Suprapubic skin (tissue), 4 donors: ENCODE results near the gene PRM2. TPM values are rescaled to one million over a fixed set of nuclear protein-coding genes. Genes with fewer than 3 reads are reported as not detected.

Source experiments
- DNase-seq, 2 donors: peaks; one replicate each; pipeline ENCODE4 v3.0.0-alpha.2; 2019; ENCODE audit warnings: low spot score in 2 of 2
- H3K27ac ChIP-seq: fragments of 200-600 bp; sonication (generic); one replicate; pipeline ENCODE4 v1.5.1; 2019
- H3K27me3 ChIP-seq: fragments of 200-600 bp; sonication (generic); one replicate; pipeline ENCODE4 v1.5.1; 2019
- H3K36me3 ChIP-seq: fragments of 200-600 bp; sonication (generic); one replicate; pipeline ENCODE4 v1.5.1; 2019
- H3K4me1 ChIP-seq: fragments of 200-600 bp; sonication (generic); one replicate; pipeline ENCODE4 v1.5.1; 2019
- H3K4me3 ChIP-seq: fragments of 200-600 bp; sonication (generic); one replicate; pipeline ENCODE4 v1.5.1; 2019; ENCODE audit warnings: mild to moderate bottlenecking
- H3K9me3 ChIP-seq: fragments of 200-600 bp; sonication (generic); one replicate; pipeline ENCODE4 v1.5.1; 2019
- EP300 ChIP-seq: sonication (generic); formaldehyde crosslinking; IDR thresholded peaks from one replicate; pipeline ENCODE4 v1.6.1; 2017; ENCODE audit warnings: antibody characterized with exemption
- POLR2A ChIP-seq, 2 donors: fragments of 450-650 bp; IDR thresholded peaks; one replicate each; pipeline ENCODE4 v1.6.1; 2017; ENCODE audit warnings: antibody characterized with exemption in 2 of 2, mild to moderate bottlenecking in 2 of 2, moderate library complexity in 2 of 2
- POLR2AphosphoS5 ChIP-seq, 3 donors: sonication (generic); formaldehyde crosslinking; IDR thresholded peaks; one replicate each; pipeline ENCODE4 v1.6.1; 2017; ENCODE audit warnings: antibody characterized with exemption in 3 of 3
- WGBS: methylation state at CpG from one replicate; pipeline ENCODE4 v1.1.5; 2018; 5-methylcytosine and 5-hydroxymethylcytosine counted together
- total RNA-seq, 4 donors: library from RNA; depleted of rRNA; stranded (reverse); fragments of >200 nt; gene quantifications; one replicate each; pipeline ENCODE4 v1.1.0, GENCODE V29; 2016
- TF ChIP-seq, protein P1 (sequence below), 2 donors: fragments of 200-600 bp in 1 of 2; fragments of 450-650 bp in 1 of 2; sonication (generic) in 1 of 2; IDR thresholded peaks; one replicate each; pipeline ENCODE4 v1.5.1; 2016 to 2019; ENCODE audit warnings: antibody characterized with exemption in 2 of 2, mild to moderate bottlenecking in 1 of 2, moderate library complexity in 1 of 2

The PRM2 gene
- total RNA-seq, 4 donors from 2014 or later, result not detected

DNA sequence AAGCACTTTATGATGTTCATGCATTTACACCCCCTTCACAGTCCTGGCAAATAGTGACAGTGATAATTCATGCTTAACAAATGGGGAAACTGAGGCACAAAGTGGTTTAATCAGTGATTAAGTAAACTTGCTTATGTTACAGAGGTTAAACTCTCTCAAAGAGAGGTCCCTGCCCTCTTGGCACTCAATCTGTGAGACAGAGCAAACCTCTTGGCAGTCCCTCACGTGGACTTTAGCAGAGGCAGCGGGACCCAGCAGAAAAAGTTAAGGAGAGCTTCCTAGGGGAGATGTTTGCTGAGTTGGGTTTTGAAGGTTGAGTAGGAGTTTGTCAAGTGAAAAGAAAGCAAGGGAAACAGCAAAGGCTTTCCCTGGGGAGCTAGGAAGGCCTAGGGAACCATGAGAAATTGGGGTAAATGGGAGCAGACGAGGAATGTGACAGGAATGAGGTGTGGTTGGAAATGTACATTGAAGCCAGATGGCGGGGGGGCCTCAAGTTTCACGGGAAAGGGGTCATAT is 31.0 kb downstream of the PRM2 start:
- no peak overlapping the region for H3K4me3 ChIP-seq
- DNase-seq, result no peak
- no peak overlapping the region for H3K27ac ChIP-seq
- WGBS, result 85% methylated on average over 5 of the region's 5 CpGs
- no peaks in the 10 kb centered on the region for H3K27me3 ChIP-seq
- TF ChIP-seq, protein P1, sequence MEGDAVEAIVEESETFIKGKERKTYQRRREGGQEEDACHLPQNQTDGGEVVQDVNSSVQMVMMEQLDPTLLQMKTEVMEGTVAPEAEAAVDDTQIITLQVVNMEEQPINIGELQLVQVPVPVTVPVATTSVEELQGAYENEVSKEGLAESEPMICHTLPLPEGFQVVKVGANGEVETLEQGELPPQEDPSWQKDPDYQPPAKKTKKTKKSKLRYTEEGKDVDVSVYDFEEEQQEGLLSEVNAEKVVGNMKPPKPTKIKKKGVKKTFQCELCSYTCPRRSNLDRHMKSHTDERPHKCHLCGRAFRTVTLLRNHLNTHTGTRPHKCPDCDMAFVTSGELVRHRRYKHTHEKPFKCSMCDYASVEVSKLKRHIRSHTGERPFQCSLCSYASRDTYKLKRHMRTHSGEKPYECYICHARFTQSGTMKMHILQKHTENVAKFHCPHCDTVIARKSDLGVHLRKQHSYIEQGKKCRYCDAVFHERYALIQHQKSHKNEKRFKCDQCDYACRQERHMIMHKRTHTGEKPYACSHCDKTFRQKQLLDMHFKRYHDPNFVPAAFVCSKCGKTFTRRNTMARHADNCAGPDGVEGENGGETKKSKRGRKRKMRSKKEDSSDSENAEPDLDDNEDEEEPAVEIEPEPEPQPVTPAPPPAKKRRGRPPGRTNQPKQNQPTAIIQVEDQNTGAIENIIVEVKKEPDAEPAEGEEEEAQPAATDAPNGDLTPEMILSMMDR (IDR thresholded peaks at IDR 0.05), result no peak
- TF ChIP-seq EP300, result no peak
- no peak for TF ChIP-seq POLR2A (IDR thresholded peaks at IDR 0.05)
- no peak for TF ChIP-seq POLR2AphosphoS5 (IDR thresholded peaks at IDR 0.05)
- no peaks in the 10 kb centered on the region for H3K9me3 ChIP-seq
- no peaks in the 10 kb centered on the region for H3K36me3 ChIP-seq
- H3K4me1 ChIP-seq, result no peaks in the 10 kb centered on the region

GRCh38 chr16:11242658-11243057 is 33.6 kb downstream of the PRM2 start:
- no peak overlapping the region for H3K4me3 ChIP-seq
- no peaks in the 10 kb centered on the region for H3K9me3 ChIP-seq
- H3K27ac ChIP-seq, result no peak overlapping the region
- whole genome bisulfite sequencing, result 83% methylated on average over 12 of the region's 12 CpGs
- DNase-seq, result no peak
- TF ChIP-seq POLR2AphosphoS5 (IDR thresholded peaks at IDR 0.05) (no peak), EP300 (no peak), POLR2A (IDR thresholded peaks at IDR 0.05) (no peak)
- TF ChIP-seq, protein P1 (IDR thresholded peaks at IDR 0.05), result no peak
- H3K27me3 ChIP-seq, result no peaks in the 10 kb centered on the region
- no peaks in the 10 kb centered on the region for H3K36me3 ChIP-seq
- no peaks in the 10 kb centered on the region for H3K4me1 ChIP-seq

- TF ChIP-seq EP300 (no peak), POLR2A (IDR thresholded peaks at IDR 0.05) (no peak), POLR2AphosphoS5 (IDR thresholded peaks at IDR 0.05) (no peak)
- TF ChIP-seq, protein P1 (IDR thresholded peaks at IDR 0.05), result no peak
These were observed 34.6 kb downstream of the PRM2 start for GRCh38 chr16:11241480-11242204.

DNA sequence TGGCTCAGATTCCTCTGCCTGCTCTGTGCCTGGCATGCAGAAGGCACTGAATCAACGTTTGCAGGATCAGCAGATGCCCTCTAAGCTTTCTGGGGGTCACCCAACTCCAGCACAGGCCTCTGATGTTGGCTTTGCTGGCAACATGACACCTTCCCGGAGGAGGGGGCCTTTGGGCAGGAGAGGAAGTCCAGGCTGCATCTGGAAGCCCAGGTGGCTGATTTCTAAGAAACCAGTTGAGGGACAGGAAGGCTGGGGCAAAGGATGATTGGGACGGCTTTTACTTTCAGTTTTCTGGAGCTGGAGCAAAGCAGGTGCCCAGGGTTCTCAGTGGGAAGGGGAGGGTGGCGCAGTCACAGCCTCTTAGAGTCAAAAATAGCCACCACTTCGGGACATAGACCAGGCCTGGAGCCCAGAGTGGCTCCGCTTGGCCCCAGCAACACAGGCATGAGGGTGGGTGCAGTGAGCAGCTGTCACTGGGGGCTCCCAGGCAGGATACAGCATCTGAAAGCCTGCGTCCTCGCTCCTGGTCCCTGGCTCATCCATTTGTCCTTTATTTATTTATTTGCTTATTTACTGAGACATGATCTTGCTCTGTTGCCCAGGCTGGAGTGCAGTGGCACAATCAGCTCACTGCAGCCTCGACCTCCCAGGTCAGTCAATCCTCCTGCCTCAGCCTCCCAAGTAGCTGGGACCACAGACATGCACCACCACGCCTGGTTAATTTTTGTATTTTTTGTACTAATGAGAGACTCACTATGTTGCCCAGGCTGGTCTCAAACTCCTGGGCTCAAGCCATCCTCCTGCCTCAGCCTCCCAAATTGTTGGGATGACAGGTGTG is 35.4 kb downstream of the PRM2 start:
- H3K4me3 ChIP-seq, result no peak overlapping the region
- H3K36me3 ChIP-seq, result no peaks in the 10 kb centered on the region
- no peaks in the 10 kb centered on the region for H3K9me3 ChIP-seq
- WGBS, result 83% methylated on average over 9 of the region's 10 CpGs
- no peak for DNase-seq
- no peaks in the 10 kb centered on the region for H3K27me3 ChIP-seq
- H3K4me1 ChIP-seq, result no peaks in the 10 kb centered on the region
- H3K27ac ChIP-seq, result no peak overlapping the region
- TF ChIP-seq, protein P1 (IDR thresholded peaks at IDR 0.05), result no peak
- no peak for TF ChIP-seq EP300
- TF ChIP-seq POLR2A (IDR thresholded peaks at IDR 0.05), result no peak

More at GRCh38 chr16:11241480-11242204, 34.6 kb downstream of the PRM2 start:
- Histone ChIP-seq H3K4me1 (no peaks in the 10 kb centered on the region), H3K27ac (no peak overlapping the region), H3K27me3 (no peaks in the 10 kb centered on the region), H3K9me3 (no peaks in the 10 kb centered on the region), H3K36me3 (no peaks in the 10 kb centered on the region), H3K4me3 (no peak overlapping the region)
- DNase-seq, result no peak
- 90% methylated on average over 5 of the region's 5 CpGs for WGBS
